ENCODE results near the gene ST6GALNAC4. TPM values are rescaled to one million over a fixed set of nuclear protein-coding genes. Genes with fewer than 3 reads are reported as not detected.

The ST6GALNAC4 gene
- polyA plus RNA-seq, 1 donor: 46.7 TPM

- DNase-seq: no peak
Measured at GRCh38 chr9:127945942-127946341, 29.1 kb upstream of the ST6GALNAC4 start.

GRCh38 chr9:127945338-127945737 lies 28.5 kb upstream of the ST6GALNAC4 start:
- DNase-seq: no peak

GRCh38 chr9:127944586-127945218 lies 27.9 kb upstream of the ST6GALNAC4 start:
- no peak for DNase-seq

GRCh38 chr9:127943731-127944144 lies 26.9 kb upstream of the ST6GALNAC4 start:
- DNase-seq: peak; percentile 73

GRCh38 chr9:127943011-127943662 lies 26.3 kb upstream of the ST6GALNAC4 start:
- no peak for DNase-seq

GRCh38 chr9:127942216-127943010 lies 25.6 kb upstream of the ST6GALNAC4 start:
- no peak for DNase-seq

- DNase-seq: no peak
Measured at GRCh38 chr9:127941961-127942215, 25.0 kb upstream of the ST6GALNAC4 start.

GRCh38 chr9:127941062-127941960 lies 24.5 kb upstream of the ST6GALNAC4 start:
- no peak for DNase-seq

- no peak for DNase-seq
Measured at GRCh38 chr9:127940593-127940992, 23.8 kb upstream of the ST6GALNAC4 start.

GRCh38 chr9:127938298-127938690 lies 21.5 kb upstream of the ST6GALNAC4 start:
- DNase-seq: no peak

- DNase-seq: peak; percentile 91
Measured at GRCh38 chr9:127937388-127938297, 20.8 kb upstream of the ST6GALNAC4 start, which contains the start of gene DPM2. TSS of gene DPM2 (minus strand) at chr9:127937854. CDS start at chr9:127937820, 34 bp downstream.

- DNase-seq: no peak
Measured at GRCh38 chr9:127937056-127937387, 20.2 kb upstream of the ST6GALNAC4 start.

GRCh38 chr9:127936347-127936852 lies 19.6 kb upstream of the ST6GALNAC4 start:
- no peak for DNase-seq

- no peak for DNase-seq
Measured at GRCh38 chr9:127935765-127936221, 19.0 kb upstream of the ST6GALNAC4 start.

- DNase-seq: no peak
Measured at GRCh38 chr9:127934986-127935385, 18.1 kb upstream of the ST6GALNAC4 start.

- no peak for DNase-seq
Measured at GRCh38 chr9:127934248-127934647, 17.4 kb upstream of the ST6GALNAC4 start.

- DNase-seq: no peak
Measured at GRCh38 chr9:127931092-127931881, 14.4 kb upstream of the ST6GALNAC4 start.

- peak; percentile 80 for DNase-seq
Measured at GRCh38 chr9:127930231-127931091, 13.6 kb upstream of the ST6GALNAC4 start, which contains the start of gene PIP5KL1. TSS of gene PIP5KL1 (minus strand) at chr9:127930777. CDS start at chr9:127930752, 25 bp downstream.

GRCh38 chr9:127929625-127929979 lies 12.8 kb upstream of the ST6GALNAC4 start:
- no peak for DNase-seq

Measured in hindlimb muscle (tissue), 1 donor.